Neural cell (in vitro differentiated cells): ENCODE results near the gene PLCZ1.

Experiments used
- EP300 ChIP-seq: fragments of 450-650 bp; conservative IDR thresholded peaks from 2 replicates; pipeline ENCODE4 v1.6.1; 2014; ENCODE audit warnings: antibody characterized with exemption, mild to moderate bottlenecking, moderate library complexity; ENCODE audit not compliant: poor library complexity, severe bottlenecking
- EZH2 ChIP-seq: fragments of 200-600, 300-800 bp; shearing (Covaris generic), sonication (generic); IDR thresholded peaks from 2 replicates; pipeline ENCODE4 v1.6.1; 2014; ENCODE audit warnings: antibody characterized with exemption, low read length, borderline replicate concordance, mild to moderate bottlenecking; ENCODE audit not compliant: insufficient read depth, poor library complexity, severe bottlenecking
- RAD21 ChIP-seq: fragments of 450-650 bp; conservative IDR thresholded peaks from 2 replicates; pipeline ENCODE4 v1.6.1; 2014; ENCODE audit warnings: antibody characterized with exemption, mild to moderate bottlenecking, moderate library complexity
- TF ChIP-seq, protein P1 (sequence below): fragments of 450-650 bp; IDR thresholded peaks from 2 replicates; pipeline ENCODE4 v1.5.1; 2014; ENCODE audit warnings: antibody characterized with exemption, mild to moderate bottlenecking, moderate library complexity; ENCODE audit not compliant: poor library complexity, severe bottlenecking

- TF ChIP-seq RAD21 (no peak), EP300 (no peak), EZH2 (no peak)
- TF ChIP-seq, protein P1, sequence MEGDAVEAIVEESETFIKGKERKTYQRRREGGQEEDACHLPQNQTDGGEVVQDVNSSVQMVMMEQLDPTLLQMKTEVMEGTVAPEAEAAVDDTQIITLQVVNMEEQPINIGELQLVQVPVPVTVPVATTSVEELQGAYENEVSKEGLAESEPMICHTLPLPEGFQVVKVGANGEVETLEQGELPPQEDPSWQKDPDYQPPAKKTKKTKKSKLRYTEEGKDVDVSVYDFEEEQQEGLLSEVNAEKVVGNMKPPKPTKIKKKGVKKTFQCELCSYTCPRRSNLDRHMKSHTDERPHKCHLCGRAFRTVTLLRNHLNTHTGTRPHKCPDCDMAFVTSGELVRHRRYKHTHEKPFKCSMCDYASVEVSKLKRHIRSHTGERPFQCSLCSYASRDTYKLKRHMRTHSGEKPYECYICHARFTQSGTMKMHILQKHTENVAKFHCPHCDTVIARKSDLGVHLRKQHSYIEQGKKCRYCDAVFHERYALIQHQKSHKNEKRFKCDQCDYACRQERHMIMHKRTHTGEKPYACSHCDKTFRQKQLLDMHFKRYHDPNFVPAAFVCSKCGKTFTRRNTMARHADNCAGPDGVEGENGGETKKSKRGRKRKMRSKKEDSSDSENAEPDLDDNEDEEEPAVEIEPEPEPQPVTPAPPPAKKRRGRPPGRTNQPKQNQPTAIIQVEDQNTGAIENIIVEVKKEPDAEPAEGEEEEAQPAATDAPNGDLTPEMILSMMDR = no peak
These were observed 40.7 kb downstream of the PLCZ1 start for GRCh38 chr12:18696971-18697602.
